Neutrophil (primary cell): ENCODE data around the gene IDH1.

Source experiments
- H3K27ac ChIP-seq: fragments of 200-600 bp; sonication (generic); 2 replicates; pipeline ENCODE4 v1.5.1; 2016; ENCODE audit warnings: mild to moderate bottlenecking, moderate library complexity
- H3K27me3 ChIP-seq: fragments of 200-600 bp; sonication (generic); 2 replicates; pipeline ENCODE4 v1.6.0; 2016; ENCODE audit warnings: mild to moderate bottlenecking
- H3K36me3 ChIP-seq: fragments of 200-600 bp; sonication (generic); 2 replicates; pipeline ENCODE4 v1.5.1; 2017
- H3K4me1 ChIP-seq, 2 experiments: fragments of 200-600 bp in 1 of 2; sonication (generic) in 1 of 2; 1 replicate in 1 of 2; 2 replicates in 1 of 2; pipeline versions ENCODE4 v1.5.1 to v1.6.1; 2013 to 2016; ENCODE audit warnings: low read depth in 1 of 2, low read length in 1 of 2, mild to moderate bottlenecking in 1 of 2, moderate library complexity in 1 of 2; ENCODE audit not compliant: control insufficient read depth in 1 of 2, insufficient read depth in 1 of 2
- H3K4me3 ChIP-seq, 2 experiments: fragments of 200-600 bp in 1 of 2; sonication (generic) in 1 of 2; 1 replicate in 1 of 2; 2 replicates in 1 of 2; pipeline ENCODE4 v1.5.1; 2013 to 2016; ENCODE audit warnings: low read depth in 1 of 2, low read length in 1 of 2, mild to moderate bottlenecking in 1 of 2, moderate library complexity in 1 of 2
- H3K9me3 ChIP-seq: fragments of 200-600 bp; sonication (generic); 2 replicates; pipeline ENCODE4 v1.5.1; 2016
- CTCF ChIP-seq: fragments of 200-600 bp; sonication (generic); IDR thresholded peaks from 2 replicates; pipeline ENCODE4 v1.5.1; 2016; ENCODE audit warnings: antibody characterized with exemption

Gene IDH1

DNA sequence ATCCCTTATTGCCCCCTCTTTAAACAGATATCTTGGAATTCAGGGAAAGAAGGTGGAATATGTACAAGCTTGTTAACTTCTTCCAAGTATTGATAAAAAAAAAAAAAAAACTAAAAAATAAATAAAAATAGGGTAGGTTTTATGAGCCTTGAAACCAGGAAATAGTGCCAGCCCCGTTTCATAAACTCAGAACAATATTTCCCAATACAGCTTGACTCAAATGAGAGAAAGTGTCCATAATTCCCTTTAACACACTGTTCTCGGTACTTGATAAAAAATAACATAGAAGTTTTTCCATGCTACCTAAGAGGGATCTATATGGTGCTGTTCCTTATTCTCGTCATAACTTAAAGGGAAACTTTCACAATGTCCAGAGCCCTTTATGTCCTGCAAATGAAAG is 47.1 kb downstream of the IDH1 start:
- no peak overlapping the region for H3K27ac ChIP-seq
- H3K27me3 ChIP-seq, result no peaks in the 10 kb centered on the region
- no peak overlapping the region for H3K4me3 ChIP-seq
- no peak for TF ChIP-seq CTCF
- peaks cover 4 to 6% of the 10 kb centered on the region in 2 experiments for H3K4me1 ChIP-seq
- no peaks in the 10 kb centered on the region for H3K36me3 ChIP-seq
- no peaks in the 10 kb centered on the region for H3K9me3 ChIP-seq

DNA sequence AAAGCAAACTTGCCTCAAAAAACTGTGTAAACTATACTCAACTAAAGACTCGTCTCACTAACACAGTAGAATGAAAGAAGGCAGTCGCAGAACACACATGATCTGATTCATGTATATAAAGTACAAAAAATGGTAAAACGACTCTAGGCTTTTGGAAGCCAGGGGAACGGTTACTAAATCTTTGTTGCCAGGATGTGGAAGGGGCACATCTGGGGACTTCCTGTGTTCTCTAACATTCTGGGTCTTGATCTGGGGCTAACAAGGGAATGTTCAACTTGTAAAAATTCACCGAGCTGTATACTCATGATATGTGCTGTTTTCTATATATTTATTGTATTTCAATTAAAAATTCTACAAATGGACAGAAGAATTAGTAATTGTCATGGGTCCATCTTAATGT is 50.7 kb downstream of the IDH1 start:
- TF ChIP-seq CTCF, result no peak
- Histone ChIP-seq H3K4me1 (peaks cover 4 to 6% of the 10 kb centered on the region in 2 experiments), H3K27ac (no peak overlapping the region), H3K36me3 (no peaks in the 10 kb centered on the region), H3K9me3 (no peaks in the 10 kb centered on the region), H3K4me3 (no peak overlapping the region), H3K27me3 (no peaks in the 10 kb centered on the region)

GRCh38 chr2:208195531-208195930 is 59.3 kb downstream of the IDH1 start:
- Histone ChIP-seq H3K27me3 (no peaks in the 10 kb centered on the region), H3K4me1 (no peaks in the 10 kb centered on the region), H3K36me3 (no peaks in the 10 kb centered on the region), H3K4me3 (no peak overlapping the region), H3K9me3 (no peaks in the 10 kb centered on the region), H3K27ac (no peak overlapping the region)
- TF ChIP-seq CTCF, result no peak

GRCh38 chr2:208192611-208193236 is 62.1 kb downstream of the IDH1 start:
- Histone ChIP-seq H3K4me3 (no peak overlapping the region), H3K9me3 (no peaks in the 10 kb centered on the region), H3K36me3 (no peaks in the 10 kb centered on the region), H3K27me3 (no peaks in the 10 kb centered on the region), H3K4me1 (no peaks in the 10 kb centered on the region), H3K27ac (no peak overlapping the region)
- TF ChIP-seq CTCF, result no peak

DNA sequence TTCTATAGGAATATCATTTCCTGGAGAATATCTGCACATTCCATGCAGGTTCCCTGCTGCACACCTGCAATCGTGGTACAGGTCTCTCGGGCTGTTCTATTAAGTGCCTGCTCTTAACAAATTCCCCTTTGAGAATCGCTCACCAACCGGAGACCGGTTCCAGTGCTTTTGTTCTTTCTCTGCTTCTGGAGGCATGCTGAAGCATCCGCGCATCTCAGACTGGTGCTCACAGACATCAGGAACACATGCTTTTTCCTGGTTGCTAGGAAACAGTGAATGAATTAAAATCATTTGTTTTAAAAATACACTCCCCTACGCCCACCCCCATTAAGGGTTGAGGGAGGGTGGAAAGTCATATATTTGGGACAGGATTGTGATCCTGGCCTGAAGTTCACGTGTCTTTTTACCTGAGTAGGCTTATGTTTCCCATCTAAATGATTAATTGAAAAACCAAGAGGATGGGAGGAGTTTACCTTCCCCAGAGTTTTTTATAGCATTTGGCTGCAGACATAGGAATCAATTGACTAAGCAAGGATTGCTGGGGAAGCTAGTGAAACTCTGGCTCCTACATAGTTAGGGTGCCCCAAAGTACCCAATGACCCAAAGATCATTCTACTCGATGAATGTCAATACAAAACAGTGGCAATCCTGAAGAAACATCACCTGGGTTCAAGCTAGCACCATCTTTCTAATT is 64.9 kb downstream of the IDH1 start, which contains the start of gene C2orf80:
TSS of gene C2orf80 (minus strand) at position 221 of the 694 bp plus-strand sequence. CDS start 3,044 bp downstream, outside the sequence.
- H3K9me3 ChIP-seq, result no peaks in the 10 kb centered on the region
- TF ChIP-seq CTCF, result no peak

More for the DNA sequence above, 64.9 kb downstream of the IDH1 start, which contains the start of gene C2orf80:
- Histone ChIP-seq H3K27me3 (peaks cover 5% of the 10 kb centered on the region), H3K27ac (no peak within 1 kb of the TSS), H3K4me1 (no peaks in the 10 kb centered on the region), H3K36me3 (no peaks in the 10 kb centered on the region), H3K4me3 (no peak within 1 kb of the TSS)
